GM19372 (cell line): ENCODE data around the gene CYP11A1.
A peak's percentile ranks its signal among the peaks of the same experiment; 100 is the strongest.

Source experiments
- ATAC-seq: cut with Tn5 transposase; IDR thresholded peaks from one replicate; pipeline ENCODE4 v1.9.1; 2021; ENCODE audit warnings: mild to moderate bottlenecking, low read depth, moderate library complexity; ENCODE audit not compliant: unreplicated experiment

CYP11A1 gene

DNA sequence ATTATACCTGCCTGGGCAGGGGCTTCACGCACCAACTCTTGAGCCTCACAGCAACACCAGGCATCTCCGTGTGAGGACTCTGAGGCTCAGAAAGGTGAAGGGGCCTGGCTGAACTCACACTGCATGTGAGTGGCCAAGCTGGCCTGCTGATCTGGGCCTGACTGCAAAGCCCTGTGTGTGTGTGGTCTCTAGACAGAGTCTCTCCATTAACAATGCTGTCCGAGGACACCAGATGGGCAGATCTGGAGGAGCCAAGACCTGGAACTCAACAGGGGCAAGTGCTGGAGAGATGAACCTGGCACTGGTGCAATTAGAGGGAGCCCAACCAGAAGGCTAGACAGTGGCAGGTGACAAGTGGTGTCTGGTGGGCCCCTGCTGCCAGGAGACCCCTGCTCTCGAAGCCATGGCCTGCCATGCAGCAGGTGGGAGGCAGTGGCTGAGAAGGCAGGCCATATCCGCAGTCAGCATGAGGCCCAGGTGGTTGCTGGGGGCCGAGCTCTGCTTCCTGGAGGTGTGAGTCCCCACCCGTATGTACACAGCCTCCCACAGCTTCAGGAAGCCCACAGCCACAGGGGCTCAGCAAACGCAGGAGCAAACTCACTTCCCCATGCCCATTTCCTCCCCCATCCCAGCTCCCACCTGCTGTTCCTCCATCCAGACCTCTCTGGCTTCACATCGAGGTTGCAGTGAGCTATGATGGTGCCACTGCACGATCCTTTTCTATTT lies 39.0 kb downstream of the CYP11A1 start:
- no peak for ATAC-seq

DNA sequence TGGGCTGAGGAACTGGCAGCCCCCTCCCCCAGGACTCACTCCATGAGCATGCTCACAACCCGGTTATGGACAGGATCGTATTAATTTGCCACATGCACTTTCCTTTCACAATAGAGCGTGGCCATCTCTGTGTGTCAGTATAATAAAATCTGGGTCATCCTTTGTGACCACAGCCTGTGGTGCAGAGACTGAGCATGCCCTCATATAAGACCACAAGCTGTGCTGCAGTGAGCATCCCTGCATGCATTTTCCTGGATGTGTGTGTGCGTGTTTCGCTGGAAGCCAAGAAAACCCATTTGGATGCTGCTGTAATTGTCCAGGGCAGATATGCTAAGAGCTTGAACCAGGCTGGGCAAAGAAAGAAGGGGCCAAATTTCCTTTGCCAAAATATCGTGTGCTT lies 39.7 kb downstream of the CYP11A1 start:
- no peak for ATAC-seq

DNA sequence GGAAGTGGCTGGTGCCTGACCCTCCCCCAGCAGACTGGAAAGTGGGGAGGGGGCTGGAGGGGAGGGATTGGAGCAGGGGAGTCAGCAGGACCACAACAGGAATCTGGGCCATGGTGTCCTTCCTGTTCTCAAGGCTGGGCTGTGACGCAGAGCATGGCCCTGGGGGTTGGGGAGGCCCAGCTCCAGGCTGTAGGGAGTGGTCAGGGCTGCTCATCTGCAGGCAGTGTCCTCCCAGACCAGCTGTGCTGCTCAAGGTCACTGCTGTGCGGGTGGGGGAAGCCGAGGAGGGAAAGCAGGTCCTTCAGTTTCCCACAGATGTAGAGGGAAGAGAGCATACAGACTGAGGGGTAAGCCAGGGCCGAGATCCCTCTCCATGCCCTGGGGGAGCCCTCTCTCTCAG lies 40.7 kb downstream of the CYP11A1 start:
- ATAC-seq: no peak

DNA sequence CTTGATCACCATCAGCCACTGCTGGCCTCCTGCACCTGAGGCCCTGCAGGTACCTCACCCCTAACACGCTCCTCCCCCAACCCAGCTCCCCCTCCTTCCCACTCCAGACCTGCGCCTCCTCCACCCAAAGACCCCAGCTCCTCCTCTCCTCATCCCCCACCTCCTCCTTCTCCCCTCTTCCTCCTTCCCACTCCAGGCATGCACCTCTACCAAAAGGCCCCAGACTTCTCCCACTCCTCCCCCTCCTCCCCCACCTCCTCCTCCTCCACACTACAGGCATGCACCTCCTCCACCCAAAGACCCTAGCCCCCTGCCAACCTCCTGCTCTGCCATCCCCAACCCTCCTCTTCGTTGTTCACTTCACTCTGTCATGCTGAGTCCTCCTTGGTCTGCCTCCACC lies 42.7 kb downstream of the CYP11A1 start:
- ATAC-seq: no peak

DNA sequence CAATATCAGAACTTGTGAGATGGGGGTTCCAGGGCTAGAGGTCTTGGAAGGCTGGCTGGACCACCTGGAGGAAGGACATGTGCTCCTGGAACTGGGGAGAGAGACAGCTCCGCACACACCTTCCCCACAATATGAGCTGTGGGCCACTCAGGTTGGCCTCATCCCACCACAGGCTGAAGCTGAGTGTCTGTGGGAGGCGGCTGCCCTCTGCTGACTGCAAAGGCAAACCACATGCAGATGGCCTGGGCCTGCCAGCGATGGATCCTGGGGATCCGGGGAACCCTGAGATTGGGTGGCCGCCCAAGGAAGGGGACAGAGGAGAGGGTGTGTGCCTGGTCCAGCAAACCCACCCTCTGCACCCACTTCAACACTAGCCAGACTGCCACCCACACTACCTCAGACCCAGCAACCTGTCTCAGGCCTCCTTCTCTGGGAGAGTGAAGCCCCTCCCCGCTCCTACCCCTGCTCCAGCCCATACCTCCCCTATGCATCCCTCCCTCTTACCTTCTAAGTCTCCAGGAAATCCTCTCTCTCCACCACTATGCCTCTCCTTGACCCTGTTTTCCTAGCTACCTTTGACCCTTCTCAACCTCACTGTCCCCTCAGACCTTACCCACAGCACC lies 44.8 kb downstream of the CYP11A1 start:
- no peak for ATAC-seq

DNA sequence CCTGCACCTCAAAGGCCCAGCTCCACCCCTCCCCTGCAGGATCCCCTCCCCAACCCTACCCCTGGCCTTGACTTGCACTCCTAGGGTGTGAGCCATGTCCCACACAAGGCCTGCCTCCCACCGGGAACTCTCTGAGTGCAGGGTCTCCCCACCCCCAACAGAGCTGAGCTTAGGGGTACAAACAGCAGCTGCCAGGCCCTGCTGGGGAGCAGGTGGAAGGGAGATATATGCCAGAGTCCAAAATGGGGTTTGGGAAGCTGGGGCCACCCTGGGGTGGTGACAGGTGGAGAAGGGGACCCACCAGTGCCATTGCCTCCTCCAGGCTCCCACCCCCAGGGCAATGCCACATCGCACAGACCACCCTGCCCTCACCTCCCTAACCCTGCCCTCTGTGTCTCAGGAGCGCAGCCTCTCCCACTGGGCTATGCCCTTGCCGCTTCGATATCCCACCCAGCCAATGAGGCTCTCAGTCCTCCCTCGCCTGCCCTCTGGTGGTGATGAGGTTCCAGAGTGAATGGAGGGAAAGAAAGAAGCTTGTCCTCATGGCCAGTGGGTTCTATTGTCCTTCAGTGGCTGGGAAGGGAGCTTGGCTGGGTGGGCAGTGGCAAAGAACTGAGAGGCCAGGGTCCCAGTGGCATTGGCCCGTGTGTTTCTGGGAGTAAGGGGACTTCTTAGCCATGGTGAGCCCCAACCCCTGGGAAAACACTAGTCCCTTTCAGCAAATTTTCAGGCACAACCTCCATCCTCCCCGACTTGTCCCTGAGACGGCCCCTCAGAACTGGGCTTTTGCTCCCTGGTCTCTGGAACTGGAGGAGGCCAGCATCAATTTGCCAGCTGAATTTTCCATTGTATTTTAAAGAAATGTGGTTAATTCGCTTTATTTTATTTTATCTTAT lies 46.8 kb downstream of the CYP11A1 start:
- ATAC-seq: no peak

DNA sequence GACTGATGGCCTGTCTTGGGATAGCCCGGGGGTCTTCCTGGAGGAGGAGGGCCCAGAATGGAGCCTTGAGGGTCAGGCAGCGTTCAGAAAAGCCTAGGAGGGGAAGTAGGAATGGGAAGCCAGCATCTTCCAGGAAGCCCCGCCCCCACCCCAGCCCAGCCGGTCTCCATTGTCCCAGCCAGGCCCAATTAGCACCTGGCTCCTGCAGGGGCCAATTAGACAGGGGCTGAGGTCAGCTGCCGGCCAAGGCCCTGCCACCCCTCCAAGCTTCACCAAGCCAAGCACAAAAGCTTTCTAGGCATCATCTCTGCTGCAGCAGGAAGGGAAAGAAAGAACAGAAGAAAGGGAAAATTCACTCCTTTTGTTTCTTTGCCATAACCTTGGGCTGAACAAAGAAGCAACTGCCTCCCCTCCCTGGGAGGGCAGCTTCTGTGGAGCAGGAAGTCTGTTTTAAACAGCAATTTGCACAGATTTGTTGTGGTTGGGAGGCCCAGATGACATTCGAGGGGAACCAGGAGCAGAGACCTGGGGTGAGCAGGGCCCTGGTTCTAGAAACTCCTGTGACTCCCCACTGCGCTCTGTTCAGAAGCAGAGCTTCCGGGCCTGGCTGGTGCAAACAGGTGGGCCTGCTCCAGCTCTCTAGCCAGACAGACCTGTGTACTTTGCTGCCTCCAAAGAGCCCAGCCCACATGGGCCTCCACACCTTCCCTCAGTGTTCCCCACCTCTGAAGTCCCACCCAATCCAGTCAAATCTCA lies 47.7 kb downstream of the CYP11A1 start:
- no peak for ATAC-seq

DNA sequence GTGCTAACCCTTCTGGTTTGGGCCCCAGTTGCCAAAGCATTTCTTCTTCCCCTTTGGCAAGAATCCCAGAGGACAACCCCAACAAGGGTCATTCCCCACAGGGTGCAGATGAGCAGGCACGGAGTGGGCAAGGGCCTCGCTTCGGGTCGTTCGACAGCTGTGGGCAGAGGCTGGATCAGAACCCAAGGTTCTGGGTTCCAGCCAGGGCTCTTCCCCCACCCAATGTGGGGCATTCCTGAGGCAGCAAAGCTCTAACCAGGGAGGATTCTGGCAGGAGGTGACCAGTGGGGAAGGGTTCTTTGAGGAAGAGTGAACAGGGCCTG lies 48.3 kb downstream of the CYP11A1 start:
- no peak for ATAC-seq

DNA sequence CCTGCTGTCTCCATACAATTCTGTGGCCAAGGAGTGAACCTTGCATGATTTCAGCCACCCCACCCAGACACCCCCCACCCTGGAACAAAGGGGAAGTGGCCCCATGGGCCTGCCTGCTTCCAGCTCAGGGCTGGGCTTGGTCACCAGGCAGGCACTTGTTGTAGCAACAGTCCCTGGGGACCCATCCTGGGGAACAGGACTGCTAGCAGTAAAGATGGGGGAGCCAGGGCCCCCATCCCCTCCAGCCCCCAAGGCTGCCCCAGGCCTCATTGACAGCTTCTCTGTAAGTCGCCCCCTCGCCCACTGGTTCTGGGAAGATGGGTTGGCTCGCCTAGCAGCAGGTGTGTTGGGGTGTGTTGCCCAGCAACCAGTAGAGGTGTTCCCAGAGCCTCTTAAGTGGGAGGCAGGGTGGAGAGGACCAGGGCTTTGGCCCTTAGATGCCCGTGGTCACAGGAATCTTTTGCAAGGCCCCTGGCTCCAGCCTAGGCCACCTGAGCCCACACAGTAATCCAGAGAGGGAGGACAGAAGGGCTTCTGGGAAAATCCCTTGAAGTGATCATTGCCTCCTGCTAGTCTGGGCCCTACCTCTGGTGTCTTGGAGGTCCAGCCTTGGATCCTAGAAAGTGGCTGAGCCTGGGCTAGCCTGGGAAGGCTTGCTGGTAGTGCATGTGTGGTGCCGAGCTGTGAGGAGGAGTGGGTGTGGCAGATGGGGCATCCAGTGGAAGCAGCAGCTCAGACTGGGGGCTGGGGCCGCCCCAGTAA lies 48.9 kb downstream of the CYP11A1 start:
- no peak for ATAC-seq

DNA sequence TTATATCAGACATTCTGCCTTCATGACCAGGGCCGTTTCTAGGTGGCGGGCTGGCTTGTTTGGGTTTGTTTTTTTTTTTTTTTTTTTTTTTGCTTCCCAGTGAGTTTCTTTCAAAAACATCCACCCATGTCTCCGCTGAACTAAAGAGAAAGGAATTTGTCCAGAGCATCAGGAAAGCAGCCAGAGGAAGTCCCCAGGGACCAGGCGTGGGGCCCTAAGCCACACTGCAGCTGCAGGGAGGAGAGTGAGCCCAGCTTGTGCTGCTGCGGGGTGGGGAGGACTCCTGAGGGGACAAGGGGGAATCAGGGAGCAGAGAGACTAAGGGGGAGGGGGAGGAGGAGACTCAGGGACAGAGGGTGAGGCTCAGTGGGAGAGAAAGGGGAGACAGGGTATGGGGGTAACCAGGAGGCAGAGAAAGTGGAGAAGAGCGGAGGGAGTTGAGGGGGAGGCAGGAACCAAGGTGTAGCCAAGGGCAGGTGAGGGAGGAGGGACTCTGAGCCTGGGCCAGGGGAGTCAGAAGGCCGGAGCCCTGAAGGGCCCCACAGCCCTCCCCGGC lies 49.5 kb downstream of the CYP11A1 start:
- no peak for ATAC-seq

DNA sequence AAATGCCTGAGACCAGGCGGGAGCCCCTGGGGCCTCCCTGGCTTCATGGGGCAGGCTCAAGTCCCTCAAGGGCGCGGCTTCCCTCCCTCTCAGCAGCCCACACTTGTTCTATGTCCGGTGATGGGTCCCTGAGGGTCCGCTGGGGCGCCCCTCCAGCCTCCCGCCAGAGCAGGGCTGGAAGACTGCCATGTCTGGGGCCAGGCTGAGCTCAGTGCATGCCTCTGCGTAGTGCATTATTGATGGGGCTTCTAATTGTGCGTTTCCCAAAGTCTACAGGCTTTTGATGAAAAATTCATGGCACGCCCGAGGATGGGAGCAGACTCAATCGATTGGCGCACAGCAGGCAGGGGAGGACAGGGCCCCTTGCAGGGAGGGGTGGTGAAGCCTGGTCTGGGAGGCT lies 51.3 kb downstream of the CYP11A1 start:
- ATAC-seq: no peak

DNA sequence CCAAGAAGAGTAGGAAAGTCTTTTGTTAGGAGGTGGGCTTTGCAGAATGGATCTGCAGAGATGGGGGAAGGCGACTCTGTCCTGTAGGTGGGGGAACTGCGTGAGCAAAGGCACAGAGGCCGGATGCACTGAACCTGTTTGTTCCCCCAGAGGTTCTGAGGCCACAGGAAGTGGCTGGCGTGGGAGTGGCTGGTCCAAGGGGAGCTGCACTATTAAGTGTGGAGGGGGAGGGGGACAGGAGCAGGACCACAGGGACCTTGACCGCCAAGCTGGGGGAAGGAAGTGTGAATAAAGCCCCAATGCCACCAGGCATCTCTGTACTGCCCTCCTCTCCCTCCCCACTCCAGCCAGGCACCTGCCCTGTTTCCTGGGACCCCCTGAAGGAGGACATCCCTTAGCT lies 51.8 kb downstream of the CYP11A1 start:
- peak; percentile 73 for ATAC-seq

DNA sequence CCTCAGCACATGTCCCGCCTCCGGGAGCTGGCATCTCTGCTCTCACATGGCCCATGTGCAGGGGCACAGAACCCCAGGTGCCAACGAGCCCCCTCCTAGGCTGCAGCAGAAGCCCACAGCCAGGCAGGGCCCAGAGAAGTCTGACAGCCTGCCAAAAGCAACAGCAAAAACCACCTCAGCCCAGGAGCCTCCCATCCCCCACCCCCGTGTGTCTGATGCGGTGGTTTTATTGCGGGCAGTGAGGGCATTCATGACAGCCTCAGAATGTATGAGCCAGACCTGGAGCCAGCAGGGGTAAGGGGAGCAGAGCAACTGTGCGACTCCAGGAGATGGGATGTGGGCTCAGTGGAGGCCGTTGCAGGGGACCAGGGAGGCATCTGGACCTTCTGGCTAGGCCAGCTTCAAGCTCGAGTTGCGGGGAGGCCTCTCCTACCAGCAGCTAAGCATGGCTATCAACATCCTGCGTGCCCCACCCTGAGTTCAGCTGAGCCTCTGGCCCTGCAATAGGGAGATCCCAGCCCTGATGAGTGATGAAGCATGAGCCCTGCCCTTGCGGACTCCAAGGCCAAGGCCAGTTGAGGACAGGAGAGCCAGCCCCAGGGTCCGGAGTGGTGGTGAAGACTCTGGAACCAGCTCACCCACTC lies 52.5 kb downstream of the CYP11A1 start:
- ATAC-seq: no peak

DNA sequence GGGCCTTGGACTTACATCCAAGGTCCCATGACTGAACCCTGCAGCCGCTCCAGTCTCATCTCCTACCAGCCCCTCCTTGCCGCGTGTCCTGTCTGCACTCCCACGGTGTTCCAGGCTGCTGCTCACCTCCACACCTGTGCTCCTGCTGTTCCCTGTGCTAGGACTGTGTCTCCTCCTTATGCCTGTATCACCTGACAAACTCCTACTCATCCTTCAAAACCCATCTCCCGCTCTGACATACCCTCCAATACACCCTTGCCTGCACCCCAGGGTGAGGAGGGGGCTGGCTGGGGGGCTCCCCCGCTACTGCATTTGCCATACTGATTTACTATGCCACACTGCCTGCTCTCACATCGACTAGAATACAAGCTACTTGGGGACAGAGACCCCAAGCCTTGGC lies 53.6 kb downstream of the CYP11A1 start:
- no peak for ATAC-seq

DNA sequence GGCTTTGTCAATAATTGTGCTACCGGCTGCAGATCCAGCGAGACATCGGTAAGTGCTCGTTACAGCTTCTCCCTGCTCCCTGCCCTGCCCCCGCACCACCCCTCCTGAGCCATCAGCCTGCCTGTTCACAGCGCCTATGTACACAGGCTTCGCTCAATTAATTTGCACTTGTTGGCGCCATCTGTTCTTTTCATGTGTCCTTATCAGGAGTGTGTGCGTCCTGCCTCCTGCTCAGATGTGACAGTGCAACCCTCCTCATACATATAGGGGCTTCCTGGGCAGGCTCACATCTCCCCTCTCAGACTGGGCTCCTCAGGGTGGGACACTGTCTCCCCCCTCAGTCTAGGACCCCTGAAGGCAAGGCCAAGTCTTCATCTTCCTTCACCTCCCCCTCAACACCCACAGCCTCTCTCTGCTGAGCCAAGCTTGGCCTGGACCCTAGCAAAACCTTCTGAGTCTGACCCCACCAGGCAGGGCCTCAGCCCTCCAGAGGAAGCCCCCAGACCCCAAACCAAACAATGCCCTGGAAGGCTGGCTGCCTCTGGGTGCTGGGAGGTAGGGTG lies 54.9 kb downstream of the CYP11A1 start:
- no peak for ATAC-seq

DNA sequence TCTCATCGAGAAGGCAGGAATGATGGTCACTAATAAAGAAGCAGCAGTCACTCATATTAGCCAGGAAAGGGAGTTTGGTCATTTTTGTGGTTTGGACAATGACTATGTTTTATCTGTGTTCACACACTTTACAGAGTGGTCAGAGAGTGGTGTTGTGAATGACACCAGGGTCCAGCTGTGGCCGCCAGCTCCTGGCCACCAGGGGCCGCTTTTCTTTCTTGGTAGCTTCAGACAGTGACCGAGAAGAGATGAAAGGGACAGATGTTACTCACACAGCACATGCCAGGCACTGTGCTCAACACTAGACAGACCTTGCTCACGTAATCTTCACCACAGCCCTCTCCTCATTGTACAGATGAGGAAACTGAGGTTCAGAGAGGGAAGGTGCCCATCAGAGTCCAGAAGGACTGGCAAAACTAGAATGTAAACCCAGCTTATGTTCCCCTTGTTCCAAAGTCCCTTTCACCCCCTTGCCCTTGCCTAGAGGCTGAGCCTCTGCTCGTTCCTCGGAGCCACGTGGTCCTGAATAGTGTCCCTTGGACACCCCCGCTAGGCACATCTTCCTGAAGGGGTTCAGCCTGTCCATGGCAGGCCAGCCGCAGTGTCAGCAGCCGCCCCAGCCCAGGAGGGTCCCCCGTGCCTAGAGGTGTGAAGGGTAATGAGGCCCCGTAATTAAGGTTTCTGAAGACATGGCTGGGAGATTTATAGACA lies 55.6 kb downstream of the CYP11A1 start:
- no peak for ATAC-seq

DNA sequence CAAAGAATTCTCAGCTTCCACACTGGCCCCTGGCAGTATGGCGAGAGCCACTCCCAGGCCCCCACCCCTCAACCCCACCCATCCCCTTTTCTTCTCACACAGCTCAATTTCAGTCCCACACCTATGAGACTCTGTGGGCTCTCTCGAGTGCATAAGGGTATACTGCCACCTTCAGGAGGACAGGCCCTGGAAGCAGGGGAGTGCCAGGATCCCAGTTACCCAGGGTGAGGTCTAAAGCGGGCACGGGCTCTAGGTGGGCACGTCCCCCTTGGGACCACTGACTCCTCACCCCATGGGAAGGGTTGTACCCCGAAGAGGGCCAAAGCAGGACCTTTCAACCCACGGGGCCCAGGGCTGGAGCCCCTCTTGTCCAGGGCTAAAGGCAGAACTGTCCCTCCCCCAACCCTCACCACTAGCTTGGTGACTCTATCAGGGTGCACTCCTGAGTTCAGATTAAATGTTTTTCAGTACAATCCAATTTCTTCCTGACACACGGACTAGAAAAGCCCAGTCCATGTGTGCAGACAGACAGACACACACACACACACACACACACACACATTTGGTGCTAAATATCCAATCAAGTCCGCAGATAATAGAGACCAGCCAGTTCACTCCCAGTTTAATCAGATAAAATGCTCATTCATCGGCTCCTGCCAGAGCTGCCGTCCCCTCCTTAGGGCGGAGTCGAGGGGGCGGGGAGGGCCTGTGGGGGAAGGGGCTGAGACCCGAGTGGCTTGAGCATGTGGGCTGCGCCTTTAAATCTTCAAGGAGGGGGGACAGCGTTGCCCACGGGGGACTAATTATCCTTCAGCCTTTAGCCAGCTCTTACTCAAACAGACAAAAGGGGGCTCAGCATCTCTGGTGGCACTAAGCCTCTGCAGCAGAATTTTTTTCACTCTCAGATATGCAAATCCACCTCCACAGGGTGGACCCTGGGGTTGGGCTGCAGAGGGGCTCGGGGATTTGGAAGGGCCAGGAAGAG lies 59.3 kb downstream of the CYP11A1 start:
- ATAC-seq: no peak
